ENCODE data around the gene OR13H1. TPM values are rescaled to one million over a fixed set of nuclear protein-coding genes. Genes with fewer than 3 reads are reported as not detected.
"Not testable (repeated sequence)": the region's sequence is repeated elsewhere in the genome, so short reads cannot be mapped to it uniquely, and the experiment has no call there.

Gene OR13H1
- total RNA-seq, 1 donor from 2014 or later: not detected

- Mint-ChIP-seq H3K36me3 (ENCODE audit: low read depth) (no peaks in the 10 kb centered on the region), H3K27me3 (ENCODE audit: low read depth) (no peaks in the 10 kb centered on the region), H3K9me3 (ENCODE audit: low read depth) (peaks cover 3% of the 10 kb centered on the region), H3K27ac (ENCODE audit: unreplicated experiment) (no peak overlapping the region), H3K4me1 (ENCODE audit: low read depth) (no peaks in the 10 kb centered on the region), H3K4me3 (ENCODE audit: unreplicated experiment) (no peak overlapping the region)
- TF ChIP-seq CTCF (IDR thresholded peaks at IDR 0.05): no peak
- DNase-seq (ENCODE audit: low spot score): no peak
Observed at GRCh38 chrX:131549011-131549410, 5.1 kb downstream of the OR13H1 start.

- H3K4me1 Mint-ChIP-seq (ENCODE audit: low read depth); H3K36me3 Mint-ChIP-seq (ENCODE audit: low read depth); H3K27ac Mint-ChIP-seq (ENCODE audit: unreplicated experiment); DNase-seq (ENCODE audit: low spot score); H3K4me3 Mint-ChIP-seq (ENCODE audit: unreplicated experiment); H3K27me3 Mint-ChIP-seq (ENCODE audit: low read depth): not testable (repeated sequence)
- H3K9me3 Mint-ChIP-seq (ENCODE audit: low read depth): peaks cover 16% of the 10 kb centered on the region
Observed at GRCh38 chrX:131552453-131552852, 8.6 kb downstream of the OR13H1 start.

GRCh38 chrX:131558562-131558961, 14.7 kb downstream of the OR13H1 start:
- Mint-ChIP-seq H3K4me3 (ENCODE audit: unreplicated experiment) (no peak overlapping the region), H3K27me3 (ENCODE audit: low read depth) (no peaks in the 10 kb centered on the region), H3K27ac (ENCODE audit: unreplicated experiment) (no peak overlapping the region), H3K4me1 (ENCODE audit: low read depth) (peaks cover 14% of the 10 kb centered on the region), H3K36me3 (ENCODE audit: low read depth) (peaks cover 1% of the 10 kb centered on the region), H3K9me3 (ENCODE audit: low read depth) (peaks cover 16% of the 10 kb centered on the region)
- TF ChIP-seq CTCF (IDR thresholded peaks at IDR 0.05): no peak
- no peak for DNase-seq (ENCODE audit: low spot score)

GRCh38 chrX:131564553-131565229, 20.8 kb downstream of the OR13H1 start:
- Mint-ChIP-seq H3K27me3 (ENCODE audit: low read depth) (no peaks in the 10 kb centered on the region), H3K4me3 (ENCODE audit: unreplicated experiment) (no peak overlapping the region), H3K36me3 (ENCODE audit: low read depth) (no peaks in the 10 kb centered on the region), H3K27ac (ENCODE audit: unreplicated experiment) (no peak overlapping the region), H3K4me1 (ENCODE audit: low read depth) (peaks cover 27% of the 10 kb centered on the region), H3K9me3 (ENCODE audit: low read depth) (no peaks in the 10 kb centered on the region)
- DNase-seq (ENCODE audit: low spot score): no peak
- no peak for TF ChIP-seq CTCF (IDR thresholded peaks at IDR 0.05)

- no peaks in the 10 kb centered on the region for H3K27me3 Mint-ChIP-seq (ENCODE audit: low read depth)
- H3K9me3 Mint-ChIP-seq (ENCODE audit: low read depth): peaks cover 4% of the 10 kb centered on the region
- no peak for TF ChIP-seq CTCF (IDR thresholded peaks at IDR 0.05)
- no peak for DNase-seq (ENCODE audit: low spot score)
- no peak overlapping the region for H3K4me3 Mint-ChIP-seq (ENCODE audit: unreplicated experiment)
- H3K27ac Mint-ChIP-seq (ENCODE audit: unreplicated experiment): no peak overlapping the region
- peaks cover 26% of the 10 kb centered on the region for H3K4me1 Mint-ChIP-seq (ENCODE audit: low read depth)
- no peaks in the 10 kb centered on the region for H3K36me3 Mint-ChIP-seq (ENCODE audit: low read depth)
Observed at GRCh38 chrX:131565909-131566308, 22.0 kb downstream of the OR13H1 start.

GRCh38 chrX:131571348-131571747, 27.5 kb downstream of the OR13H1 start:
- no peaks in the 10 kb centered on the region for H3K36me3 Mint-ChIP-seq (ENCODE audit: low read depth)
- no peak for DNase-seq (ENCODE audit: low spot score)
- peaks cover 4% of the 10 kb centered on the region for H3K9me3 Mint-ChIP-seq (ENCODE audit: low read depth)
- peak overlapping the region; percentile 13 for H3K27ac Mint-ChIP-seq (ENCODE audit: unreplicated experiment)
- H3K27me3 Mint-ChIP-seq (ENCODE audit: low read depth): no peaks in the 10 kb centered on the region
- TF ChIP-seq CTCF (IDR thresholded peaks at IDR 0.05): no peak
- H3K4me1 Mint-ChIP-seq (ENCODE audit: low read depth): peaks cover 48% of the 10 kb centered on the region
- no peak overlapping the region for H3K4me3 Mint-ChIP-seq (ENCODE audit: unreplicated experiment)
